SU-DHL-6 (cell line): ENCODE results near the gene XNDC1N.

ENCODE experiments used
- H2AFZ ChIP-seq: fragments of 200-600 bp; sonication (generic); 2 replicates; pipeline ENCODE4 v1.6.1; 2014; ENCODE audit warnings: low read depth, mild to moderate bottlenecking, moderate library complexity, mixed read lengths, antibody characterized with exemption, low read length; ENCODE audit not compliant: severe bottlenecking
- H3F3A ChIP-seq: fragments of 200-600 bp; shearing (Covaris generic); 2 replicates; pipeline ENCODE4 v1.6.0; 2016; ENCODE audit warnings: antibody characterized with exemption, mild to moderate bottlenecking; ENCODE audit not compliant: insufficient read depth
- H3K27ac ChIP-seq: fragments of 200-600 bp; sonication (generic); 2 replicates; pipeline ENCODE4 v1.5.1; 2016; ENCODE audit warnings: low read depth, mild to moderate bottlenecking, low read length, moderate library complexity, mixed read lengths
- H3K27me3 ChIP-seq: fragments of 200-600 bp; sonication (generic), shearing (Covaris generic); 2 replicates; pipeline ENCODE4 v1.6.0; 2014; ENCODE audit warnings: mild to moderate bottlenecking, low read length
- H3K36me3 ChIP-seq: fragments of 200-600 bp; sonication (generic); 2 replicates; pipeline ENCODE4 v1.6.1; 2014; ENCODE audit warnings: mild to moderate bottlenecking, low read length, mixed read lengths
- H3K4me2 ChIP-seq: fragments of 300-600, 200-600 bp; shearing (Covaris generic), sonication (generic); 2 replicates; pipeline ENCODE4 v1.6.0; 2014; ENCODE audit warnings: low read length, low read depth, mild to moderate bottlenecking; ENCODE audit not compliant: poor library complexity, severe bottlenecking
- H3K4me3 ChIP-seq: fragments of 200-600 bp; sonication (generic); 2 replicates; pipeline ENCODE4 v1.5.1; 2014; ENCODE audit warnings: antibody characterized with exemption, low read length, mild to moderate bottlenecking, mixed read lengths; ENCODE audit not compliant: insufficient read depth, poor library complexity, severe bottlenecking
- H3K79me2 ChIP-seq: fragments of 200-600 bp; sonication (generic); 2 replicates; pipeline ENCODE4 v1.6.1; 2014; ENCODE audit warnings: mild to moderate bottlenecking, low read length, moderate library complexity; ENCODE audit not compliant: insufficient read depth
- H3K9ac ChIP-seq: fragments of 200-600 bp; sonication (generic); 2 replicates; pipeline ENCODE4 v1.7.0; 2014; ENCODE audit warnings: mild to moderate bottlenecking, low read length
- H3K9me2 ChIP-seq: fragments of 200-600 bp; sonication (generic); replicated peaks from 2 replicates; pipeline ENCODE4 v1.6.1; 2014; ENCODE audit warnings: low read length; ENCODE audit not compliant: insufficient read depth
- H3K9me3 ChIP-seq: fragments of 200-600 bp; sonication (generic); 2 replicates; pipeline ENCODE4 v1.6.1; 2014; ENCODE audit warnings: low read length, mixed read lengths; ENCODE audit not compliant: insufficient read depth
- H4K20me1 ChIP-seq: fragments of 200-600 bp; sonication (generic); 2 replicates; pipeline ENCODE4 v1.6.1; 2014; ENCODE audit warnings: low read depth, mild to moderate bottlenecking, antibody characterized with exemption, low read length, moderate library complexity, mixed read lengths
- CTCF ChIP-seq: fragments of 200-600 bp; sonication (generic); IDR thresholded peaks from one replicate; pipeline ENCODE4 v1.5.1; 2017; ENCODE audit warnings: antibody characterized with exemption, mild to moderate bottlenecking, low read length, moderate library complexity; ENCODE audit not compliant: insufficient read depth, poor library complexity, severe bottlenecking
- EZH2phosphoT487 ChIP-seq: fragments of 200-600 bp; sonication (generic), shearing (Covaris generic); conservative IDR thresholded peaks from 2 replicates; pipeline ENCODE4 v1.6.1; 2018; ENCODE audit warnings: mild to moderate bottlenecking, antibody characterized with exemption, low read length, moderate library complexity, mixed read lengths

XNDC1N gene

GRCh38 chr11:71936825-71937224 lies 8.4 kb upstream of the XNDC1N start:
- Histone ChIP-seq H3K4me2 (no peak overlapping the region), H4K20me1 (no peaks in the 10 kb centered on the region)

GRCh38 chr11:71935338-71935925 lies 7.0 kb upstream of the XNDC1N start:
- TF ChIP-seq EZH2phosphoT487 (no peak), CTCF (no peak)
- H3K36me3 ChIP-seq, result no peaks in the 10 kb centered on the region

More at GRCh38 chr11:71936825-71937224, 8.4 kb upstream of the XNDC1N start:
- H3K27ac ChIP-seq, result no peak overlapping the region
- no peaks in the 10 kb centered on the region for H3K27me3 ChIP-seq
- no peaks in the 10 kb centered on the region for H3K36me3 ChIP-seq
- H3K4me3 ChIP-seq, result no peak overlapping the region
- no peak for TF ChIP-seq CTCF
- no peak for TF ChIP-seq EZH2phosphoT487
- no peaks in the 10 kb centered on the region for H3K9me2 ChIP-seq
- H3K79me2 ChIP-seq, result peaks cover 54% of the 10 kb centered on the region
- no peaks in the 10 kb centered on the region for H3K9me3 ChIP-seq
- H3K9ac ChIP-seq, result no peak overlapping the region
- H3F3A ChIP-seq, result no peaks in the 10 kb centered on the region
- H2AFZ ChIP-seq, result no peak overlapping the region

GRCh38 chr11:71934213-71934612 lies 5.8 kb upstream of the XNDC1N start:
- Histone ChIP-seq H3K9me3 (no peaks in the 10 kb centered on the region), H3K9ac (no peak overlapping the region), H4K20me1 (no peaks in the 10 kb centered on the region), H3K4me3 (no peak overlapping the region), H3F3A (no peaks in the 10 kb centered on the region), H3K4me2 (no peak overlapping the region), H3K9me2 (no peaks in the 10 kb centered on the region), H2AFZ (no peak overlapping the region), H3K36me3 (no peaks in the 10 kb centered on the region), H3K27me3 (no peaks in the 10 kb centered on the region), H3K27ac (no peak overlapping the region), H3K79me2 (peaks cover 65% of the 10 kb centered on the region)
- TF ChIP-seq CTCF (no peak), EZH2phosphoT487 (no peak)

More at GRCh38 chr11:71935338-71935925, 7.0 kb upstream of the XNDC1N start:
- no peak overlapping the region for H3K4me2 ChIP-seq
- H3K4me3 ChIP-seq, result no peak overlapping the region
- H3K9me3 ChIP-seq, result no peaks in the 10 kb centered on the region
- no peak overlapping the region for H3K27ac ChIP-seq
- H3F3A ChIP-seq, result no peaks in the 10 kb centered on the region
- H3K27me3 ChIP-seq, result no peaks in the 10 kb centered on the region
- no peaks in the 10 kb centered on the region for H4K20me1 ChIP-seq
- peaks cover 57% of the 10 kb centered on the region for H3K79me2 ChIP-seq
- no peak overlapping the region for H3K9ac ChIP-seq
- H3K9me2 ChIP-seq, result no peaks in the 10 kb centered on the region
- no peak overlapping the region for H2AFZ ChIP-seq
